HG03045 (cell line): ENCODE measurements around the gene CLEC4A.
"Not testable (repeated sequence)": the region's sequence is repeated elsewhere in the genome, so short reads cannot be mapped to it uniquely, and the experiment has no call there.

Source experiments
- ATAC-seq: cut with Tn5 transposase; IDR thresholded peaks from one replicate; pipeline ENCODE4 v1.9.1; 2021; ENCODE audit warnings: mild to moderate bottlenecking, moderate library complexity; ENCODE audit not compliant: unreplicated experiment

Gene CLEC4A

DNA sequence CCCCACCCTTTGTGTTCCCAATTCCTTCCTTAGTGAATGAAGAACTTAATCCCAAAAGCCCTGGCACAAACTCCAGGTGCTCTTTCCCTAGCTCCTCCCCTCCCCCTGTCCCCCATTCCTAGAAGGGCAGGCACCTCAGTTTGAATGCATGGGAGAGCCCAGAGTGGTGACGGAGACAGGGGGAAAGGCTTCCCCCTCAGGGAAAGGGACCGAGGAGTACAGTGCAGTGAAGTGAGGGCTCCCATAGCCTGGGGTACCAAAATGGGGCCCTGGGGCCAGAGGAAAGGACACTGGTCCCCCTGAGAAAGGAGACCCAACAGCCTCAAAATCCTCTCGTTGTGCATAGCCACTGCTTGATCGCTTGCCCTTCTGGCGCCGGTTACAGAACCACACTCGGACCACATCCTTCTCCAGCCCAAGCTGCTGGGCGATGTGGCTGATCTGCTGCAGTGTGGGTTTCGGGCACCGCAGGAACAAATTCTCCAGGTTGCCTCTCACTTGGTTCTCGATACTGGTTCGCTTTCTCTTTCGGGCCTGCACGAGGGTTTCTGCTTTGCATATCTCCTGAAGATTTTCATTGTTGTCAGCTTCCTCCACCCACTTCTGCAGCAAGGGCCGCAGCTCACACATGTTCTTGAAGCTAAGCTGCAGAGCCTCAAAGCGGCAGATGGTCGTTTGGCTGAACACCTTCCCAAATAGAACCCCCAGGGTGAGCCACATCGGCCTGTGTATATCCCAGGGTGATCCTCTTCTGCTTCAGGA is 10.4 kb downstream of the CLEC4A start:
- ATAC-seq, result not testable (repeated sequence)

- ATAC-seq, result not testable (repeated sequence)
Measured at GRCh38 chr12:8134398-8134930, 11.0 kb downstream of the CLEC4A start.

DNA sequence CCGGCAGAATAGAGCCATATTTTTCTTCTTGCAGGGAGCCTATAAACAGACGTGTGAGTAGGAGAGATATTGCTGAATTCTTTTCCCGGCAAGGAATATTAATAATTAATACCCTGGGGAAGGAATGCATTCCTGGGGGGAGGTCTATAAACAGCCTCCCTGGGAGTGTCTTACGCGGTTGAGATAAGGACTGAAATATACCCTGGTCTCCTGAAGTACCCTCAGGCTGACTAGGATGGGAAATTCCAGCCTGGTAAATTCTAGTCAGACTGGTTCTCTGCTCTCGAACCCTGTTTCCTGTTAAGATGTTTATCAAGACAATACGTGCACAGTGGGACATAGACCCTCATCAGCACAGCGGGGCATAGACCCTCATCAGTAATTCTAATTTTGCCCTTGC is 18.2 kb downstream of the CLEC4A start:
- ATAC-seq, result not testable (repeated sequence)

DNA sequence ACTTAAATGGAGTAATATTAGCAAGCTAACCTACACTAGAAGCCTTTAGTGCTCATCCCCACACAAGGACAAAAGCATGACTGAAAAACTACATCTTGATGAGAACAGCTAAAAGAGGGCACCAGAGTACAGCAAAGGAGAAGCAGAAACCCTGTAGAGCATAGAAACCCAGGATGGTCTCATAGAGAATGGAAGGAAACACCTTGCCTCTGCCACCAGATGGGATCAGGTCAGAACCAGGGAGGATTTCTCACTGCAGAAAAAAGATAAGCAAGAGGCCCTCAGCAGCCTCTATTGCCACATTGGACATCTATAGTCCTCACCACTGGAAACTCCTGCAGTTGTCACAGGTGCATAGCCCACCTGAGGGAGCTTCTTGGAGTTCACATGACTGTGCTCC is 19.8 kb downstream of the CLEC4A start:
- ATAC-seq, result no peak

- no peak for ATAC-seq
Measured at GRCh38 chr12:8145754-8146441, 22.5 kb downstream of the CLEC4A start.

- ATAC-seq, result no peak
Measured at GRCh38 chr12:8146442-8146771, 23.0 kb downstream of the CLEC4A start.

- no peak for ATAC-seq
Measured at GRCh38 chr12:8154526-8154925, 31.1 kb downstream of the CLEC4A start.

GRCh38 chr12:8156416-8156815 is 33.0 kb downstream of the CLEC4A start:
- ATAC-seq, result no peak

DNA sequence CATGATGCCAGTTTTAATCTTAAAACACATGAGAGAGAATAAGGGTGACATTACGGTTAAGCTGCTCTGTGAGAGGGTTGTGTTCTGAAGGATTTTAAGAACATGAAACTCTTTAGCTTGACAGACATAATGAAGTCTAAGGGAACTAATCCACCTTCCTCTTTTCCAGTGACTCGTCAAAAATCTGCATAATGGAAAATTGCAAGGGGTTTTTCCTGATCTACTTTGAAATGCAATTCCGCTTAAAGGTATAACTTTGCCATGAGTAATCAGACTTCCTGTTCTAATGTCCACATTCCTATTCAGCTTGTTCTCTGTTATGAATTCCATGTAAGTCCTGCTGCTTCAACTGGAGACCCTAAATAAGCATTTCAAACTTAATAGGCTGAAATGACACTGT is 33.4 kb downstream of the CLEC4A start, which contains the start of gene ZNF705A:
TSS of gene ZNF705A (plus strand) at position 171 of the 400 bp plus-strand sequence. CDS start 15,611 bp downstream, outside the sequence.
- no peak for ATAC-seq

DNA sequence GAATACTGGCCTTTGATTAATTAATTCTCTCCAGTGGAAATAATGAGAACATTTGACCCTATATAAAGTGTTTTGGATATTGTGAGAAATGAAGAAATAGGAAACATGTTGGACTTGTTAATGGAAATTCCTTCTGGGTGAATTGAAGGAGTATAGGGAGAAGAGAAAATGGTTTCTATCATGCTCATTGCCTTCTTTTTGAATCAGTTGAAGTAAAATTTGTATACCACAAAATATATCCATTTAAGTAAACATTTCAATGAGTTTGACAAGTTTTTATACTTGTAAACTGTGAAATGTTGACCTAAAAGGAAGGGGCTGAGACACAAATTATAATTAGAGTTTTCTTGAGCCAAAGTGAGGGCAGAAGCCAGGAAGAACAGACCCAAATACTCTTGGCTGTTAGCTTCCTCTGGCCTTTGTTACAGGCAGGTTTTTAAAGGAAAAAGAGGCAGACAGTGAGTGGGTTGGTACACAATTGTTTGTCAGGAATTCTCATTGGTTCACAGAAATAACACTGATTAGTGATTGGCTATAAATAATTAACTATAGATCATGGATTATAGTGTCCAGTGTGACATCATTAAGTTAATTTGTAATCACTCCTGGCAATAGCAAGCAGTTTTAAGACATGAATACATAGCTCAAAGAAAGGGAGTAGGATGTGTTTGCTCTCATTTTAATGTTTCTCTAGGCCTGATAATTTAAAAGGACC is 34.2 kb downstream of the CLEC4A start:
- ATAC-seq, result no peak

- not testable (repeated sequence) for ATAC-seq
Measured at GRCh38 chr12:8172911-8173310, 49.5 kb downstream of the CLEC4A start.

DNA sequence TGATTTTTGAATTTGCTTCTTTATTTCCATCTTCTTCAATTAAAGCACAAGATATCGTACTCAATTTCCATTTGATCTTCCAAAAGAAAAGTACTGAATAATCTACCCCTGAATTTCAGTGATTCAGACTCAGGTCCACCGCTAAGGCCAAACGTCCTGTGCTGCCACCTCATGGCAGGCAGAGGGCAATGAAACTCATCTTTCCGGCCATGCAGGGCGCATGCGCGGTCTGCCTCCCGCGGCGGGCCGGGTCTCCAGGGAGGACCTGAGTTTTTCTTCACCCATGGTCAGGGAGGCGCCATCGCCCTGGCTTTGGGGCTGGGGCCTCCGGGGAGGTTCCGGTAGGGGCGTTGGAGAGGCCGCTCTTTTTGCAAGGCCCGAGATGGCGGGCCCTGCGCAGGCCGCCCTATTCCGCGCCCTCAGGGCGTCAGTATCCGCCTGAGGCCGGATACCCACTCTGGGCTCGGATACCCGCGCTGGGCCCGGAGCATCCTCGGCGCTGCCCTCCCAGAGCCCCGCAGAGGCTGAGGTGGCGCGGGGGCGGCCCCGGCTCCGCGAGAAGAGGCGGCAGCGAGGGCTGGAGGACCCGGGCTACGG is 56.7 kb downstream of the CLEC4A start:
- ATAC-seq, result not testable (repeated sequence)

DNA sequence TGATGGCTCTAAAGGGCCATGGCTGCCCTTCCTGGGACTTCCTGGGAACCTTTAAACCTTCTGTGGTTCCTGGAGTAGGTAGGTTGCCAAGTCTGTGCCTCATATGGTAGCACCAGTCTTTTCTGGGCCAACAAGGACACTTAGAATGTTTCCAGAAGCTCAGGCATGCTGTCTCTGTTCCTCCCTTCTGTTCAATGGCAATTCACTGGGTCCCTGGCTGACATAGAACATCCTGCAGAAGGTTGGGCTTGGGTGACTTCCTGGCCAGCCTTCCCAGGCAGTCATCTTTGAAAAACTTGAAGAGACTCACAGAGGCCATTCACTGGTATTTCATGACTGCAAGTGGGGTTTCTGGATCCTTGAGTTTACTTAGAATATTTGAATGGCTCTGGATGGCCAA is 57.9 kb downstream of the CLEC4A start:
- not testable (repeated sequence) for ATAC-seq

DNA sequence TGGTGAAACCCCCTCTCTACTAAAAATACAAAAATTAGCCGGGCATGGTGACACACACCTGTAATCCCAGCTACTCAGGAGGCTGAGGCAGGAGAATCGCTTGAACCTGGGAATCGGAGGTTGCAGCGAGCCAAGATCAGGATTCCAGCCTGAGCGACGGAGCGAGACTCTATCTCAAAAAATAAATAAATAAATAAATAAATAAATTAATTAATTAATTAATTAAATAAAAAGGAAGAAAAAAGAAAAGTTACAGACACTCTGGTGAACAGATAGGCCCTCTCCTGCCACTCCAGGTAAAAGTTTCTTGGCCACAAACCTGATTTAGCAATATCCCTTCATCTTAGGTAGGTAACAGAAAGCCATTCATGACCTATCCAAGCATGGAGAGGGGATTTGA is 59.5 kb downstream of the CLEC4A start:
- not testable (repeated sequence) for ATAC-seq

DNA sequence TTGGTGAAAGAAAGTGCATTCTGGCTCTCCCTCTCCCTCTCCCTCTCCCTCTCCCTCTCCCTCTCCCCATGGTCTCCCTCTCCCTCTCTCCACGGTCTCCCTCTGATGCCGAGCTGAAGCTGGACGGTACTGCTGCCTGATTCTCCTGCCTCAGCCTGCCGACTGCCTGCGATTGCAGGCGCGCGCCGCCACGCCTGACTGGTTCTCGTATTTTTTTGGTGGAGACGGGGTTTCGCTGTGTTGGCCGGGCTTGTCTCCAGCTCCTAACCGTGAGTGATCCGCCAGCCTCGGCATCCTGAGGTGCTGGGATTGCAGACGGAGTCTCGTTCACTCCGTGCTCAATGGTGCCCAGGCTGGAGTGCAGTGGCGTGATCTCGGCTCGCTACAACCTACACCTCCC is 59.9 kb downstream of the CLEC4A start:
- ATAC-seq, result not testable (repeated sequence)

GRCh38 chr12:8184206-8184605 is 60.8 kb downstream of the CLEC4A start:
- ATAC-seq, result not testable (repeated sequence)

- ATAC-seq, result not testable (repeated sequence)
Measured at GRCh38 chr12:8188088-8188487, 64.7 kb downstream of the CLEC4A start.
